GM23338 (cell line): Measurements from ENCODE around the gene TSC22D3. TPM values are rescaled to one million over a fixed set of nuclear protein-coding genes. Genes with fewer than 3 reads are reported as not detected.

Source experiments
- ATAC-seq: fragments of 200-7000 bp; cut with Tn5 transposase; 3 replicates; pipeline ENCODE4 v1.9.1; 2020
- DNase-seq: peaks from one replicate; pipeline ENCODE4 v3.0.0-alpha.2; 2015; ENCODE audit warnings: low spot score
- H2AFZ ChIP-seq: fragments of 200-600 bp; sonication (generic); 2 replicates; pipeline ENCODE4 v1.8.0; 2016; ENCODE audit warnings: antibody characterized with exemption, mild to moderate bottlenecking, moderate library complexity
- H3F3A ChIP-seq: fragments of 200-600 bp; sonication (generic); replicated peaks from 2 replicates; pipeline ENCODE4 v1.8.0; 2017; ENCODE audit warnings: antibody characterized with exemption, mixed run types, low read depth
- H3K27ac ChIP-seq: fragments of 200-600 bp; sonication (generic); 2 replicates; pipeline ENCODE4 v1.6.1; 2016; ENCODE audit warnings: low read depth
- H3K27me3 ChIP-seq: fragments of 200-600 bp; sonication (generic); 2 replicates; pipeline ENCODE4 v1.8.0; 2016; ENCODE audit warnings: mild to moderate bottlenecking, mixed run types, moderate library complexity; ENCODE audit not compliant: insufficient read depth
- H3K36me3 ChIP-seq: fragments of 200-600 bp; sonication (generic); 2 replicates; pipeline ENCODE4 v1.8.0; 2016; ENCODE audit warnings: mild to moderate bottlenecking; ENCODE audit not compliant: insufficient read depth
- H3K4me1 ChIP-seq: fragments of 200-600 bp; sonication (generic); 2 replicates; pipeline ENCODE4 v1.8.0; 2016; ENCODE audit warnings: mild to moderate bottlenecking, moderate library complexity; ENCODE audit not compliant: insufficient read depth
- H3K4me2 ChIP-seq: fragments of 200-600 bp; sonication (generic); 2 replicates; pipeline ENCODE4 v1.7.1; 2017; ENCODE audit warnings: mixed run types
- H3K4me3 ChIP-seq: fragments of 200-600 bp; sonication (generic); 2 replicates; pipeline ENCODE4 v1.6.1; 2016; ENCODE audit warnings: mixed run types
- H3K79me2 ChIP-seq: fragments of 200-600 bp; sonication (generic); replicated peaks from 2 replicates; pipeline ENCODE4 v1.8.0; 2017; ENCODE audit warnings: mild to moderate bottlenecking; ENCODE audit not compliant: insufficient read depth
- H3K9me2 ChIP-seq: fragments of 200-600 bp; sonication (generic); 2 replicates; pipeline ENCODE4 v1.8.0; 2017; ENCODE audit not compliant: insufficient read depth
- H4K20me1 ChIP-seq: fragments of 200-600 bp; sonication (generic); replicated peaks from 2 replicates; pipeline ENCODE4 v1.8.0; 2017; ENCODE audit warnings: mild to moderate bottlenecking; ENCODE audit not compliant: insufficient read depth
- H3K27ac Mint-ChIP-seq: 2 replicates; pipeline ENCODE4 v1.8.0; 2020; ENCODE audit warnings: inconsistent platforms, mild to moderate bottlenecking, moderate library complexity, mixed read lengths
- H3K27me3 Mint-ChIP-seq: 3 replicates; pipeline ENCODE4 v1.8.0; 2022; ENCODE audit warnings: low read depth, mild to moderate bottlenecking, moderate library complexity, mixed read lengths, inconsistent platforms; ENCODE audit not compliant: insufficient read depth, poor library complexity
- H3K36me3 Mint-ChIP-seq: 3 replicates; pipeline ENCODE4 v1.8.0; 2021; ENCODE audit warnings: low read depth, mild to moderate bottlenecking, inconsistent platforms, moderate library complexity, mixed read lengths
- H3K4me1 Mint-ChIP-seq: 3 replicates; pipeline ENCODE4 v1.8.0; 2020; ENCODE audit warnings: mild to moderate bottlenecking, inconsistent platforms, mixed read lengths
- H3K4me3 Mint-ChIP-seq: 3 replicates; pipeline ENCODE4 v1.8.0; 2021; ENCODE audit warnings: moderate library complexity, mild to moderate bottlenecking, inconsistent platforms, mixed read lengths
- H3K9me3 Mint-ChIP-seq: 3 replicates; pipeline ENCODE4 v1.8.0; 2020; ENCODE audit warnings: moderate library complexity, mild to moderate bottlenecking, inconsistent platforms, mixed read lengths
- CTCF ChIP-seq, 2 experiments: fragments of 200-600 bp in 1 of 2; sonication (generic) in 1 of 2; conservative IDR thresholded peaks; 2 replicates each; pipeline versions ENCODE4 v1.5.1 to v1.6.1; 2016 to 2017; ENCODE audit warnings: antibody characterized with exemption in 2 of 2, low read depth in 2 of 2, mild to moderate bottlenecking in 2 of 2, moderate library complexity in 1 of 2
- EZH2 ChIP-seq: fragments of 200-600 bp; sonication (generic); IDR thresholded peaks from one replicate; pipeline ENCODE4 v1.8.0; 2017; ENCODE audit warnings: antibody characterized with exemption, mild to moderate bottlenecking, low read depth; ENCODE audit not compliant: unreplicated experiment
- EZH2phosphoT487 ChIP-seq: fragments of 200-600 bp; sonication (generic); IDR thresholded peaks from one replicate; pipeline ENCODE4 v1.8.1; 2018; ENCODE audit warnings: antibody characterized with exemption; ENCODE audit not compliant: unreplicated experiment
- NANOG ChIP-seq: IDR thresholded peaks from 2 replicates; pipeline ENCODE4 v1.6.1; 2016; ENCODE audit warnings: antibody characterized with exemption, borderline replicate concordance
- STAT1 ChIP-seq: IDR thresholded peaks from one replicate; pipeline ENCODE4 v1.6.1; 2016; ENCODE audit warnings: antibody characterized with exemption; ENCODE audit not compliant: unreplicated experiment
- ZNF331 ChIP-seq: fragments of 250-450 bp; sonication (Bioruptor Pico); IDR thresholded peaks from 2 replicates; pipeline ENCODE4 v1.5.0; 2020; ENCODE audit warnings: low read depth, mild to moderate bottlenecking, moderate library complexity
- ZNF462 ChIP-seq: fragments of 250-450 bp; sonication (Bioruptor Pico); IDR thresholded peaks from 2 replicates; pipeline ENCODE4 v1.5.0; 2020; ENCODE audit warnings: mild to moderate bottlenecking, moderate library complexity
- polyA plus RNA-seq: library from polyadenylated mRNA; unstranded; fragments of >200 nt; fragmentation: Nextera tagmentation; extraction: Ambion mirVana; gene quantifications from 2 replicates; pipeline ENCODE4 v1.2.1, GENCODE V29; 2016
- total RNA-seq: library from RNA; depleted of rRNA; stranded (reverse); fragments of >200 nt; shearing (Covaris generic); gene quantifications from 2 replicates; pipeline ENCODE4 v1.2.3, GENCODE V29; 2014

The TSC22D3 gene
- total and polyA plus RNA-seq, 2 experiments from 2014 or later: 12.6 to 20.0 TPM

- Histone ChIP-seq H3K4me3 (no peak overlapping the region), H2AFZ (no peak overlapping the region), H3K4me2 (no peak overlapping the region), H3K36me3 (no peaks in the 10 kb centered on the region), H3K9me2 (no peaks in the 10 kb centered on the region), H3K79me2 (no peaks in the 10 kb centered on the region), H3K27me3 (no peaks in the 10 kb centered on the region), H3F3A (no peaks in the 10 kb centered on the region), H4K20me1 (no peaks in the 10 kb centered on the region), H3K27ac (no peak overlapping the region), H3K4me1 (peaks cover 11% of the 10 kb centered on the region; the same call in 1 of the 2 replicates)
- H3K27ac Mint-ChIP-seq: no peak overlapping the region
- peaks cover 22% of the 10 kb centered on the region for H3K4me1 Mint-ChIP-seq
- TF ChIP-seq EZH2: no peak
- TF ChIP-seq NANOG: no peak
- TF ChIP-seq ZNF462 (CRISPR knock-in tag): no peak
- TF ChIP-seq ZNF331: no peak
- no peak for TF ChIP-seq STAT1
- 0 out of 4 replicates have a peak, but pooled peaks have one; percentile 3 to 12 for TF ChIP-seq CTCF (conservative IDR thresholded peaks at IDR 0.05; ENCODE audit: low read depth in 2 of 2)
- TF ChIP-seq EZH2phosphoT487: no peak
- ATAC-seq: peak; percentile 13; the same call in 1 of the 3 replicates
- no peaks in the 10 kb centered on the region for H3K9me3 Mint-ChIP-seq
- no peaks in the 10 kb centered on the region for H3K36me3 Mint-ChIP-seq
- peaks cover 8% of the 10 kb centered on the region for H3K27me3 Mint-ChIP-seq
- H3K4me3 Mint-ChIP-seq: no peak overlapping the region
- peak; percentile 28 for DNase-seq
Measured at GRCh38 chrX:107677501-107677901, 98.1 kb downstream of the TSC22D3 start.
